IPS DF 4.7 (cell line): Measurements from ENCODE around the gene FNDC10.
"Not testable (repeated sequence)": the region's sequence is repeated elsewhere in the genome, so short reads cannot be mapped to it uniquely, and the experiment has no call there.

Source experiments
- DNase-seq: peaks from one replicate; pipeline ENCODE4 v3.0.0-alpha.2; 2013; ENCODE audit warnings: low spot score; ENCODE audit errors: extremely low read depth

FNDC10 gene

DNA sequence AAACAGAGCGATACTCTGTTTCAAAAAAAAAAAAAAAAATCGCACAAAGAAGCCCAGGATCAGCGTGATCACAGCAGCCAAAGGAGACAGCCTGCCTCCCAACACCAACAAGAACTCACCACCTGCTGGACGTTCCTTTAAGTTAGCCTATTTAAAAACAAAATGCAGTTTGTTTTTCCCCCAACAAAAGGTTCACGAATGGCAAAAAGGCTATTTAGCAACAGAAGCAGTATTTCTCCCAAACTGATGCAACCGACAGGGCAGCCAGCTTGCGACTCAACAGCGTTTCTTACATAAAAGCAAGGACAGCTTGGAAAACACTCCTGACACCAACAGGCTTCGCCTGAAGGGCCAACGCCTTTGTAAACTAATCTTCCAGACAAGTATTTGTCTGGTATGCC lies 32.0 kb downstream of the FNDC10 start:
- no peak for DNase-seq

DNA sequence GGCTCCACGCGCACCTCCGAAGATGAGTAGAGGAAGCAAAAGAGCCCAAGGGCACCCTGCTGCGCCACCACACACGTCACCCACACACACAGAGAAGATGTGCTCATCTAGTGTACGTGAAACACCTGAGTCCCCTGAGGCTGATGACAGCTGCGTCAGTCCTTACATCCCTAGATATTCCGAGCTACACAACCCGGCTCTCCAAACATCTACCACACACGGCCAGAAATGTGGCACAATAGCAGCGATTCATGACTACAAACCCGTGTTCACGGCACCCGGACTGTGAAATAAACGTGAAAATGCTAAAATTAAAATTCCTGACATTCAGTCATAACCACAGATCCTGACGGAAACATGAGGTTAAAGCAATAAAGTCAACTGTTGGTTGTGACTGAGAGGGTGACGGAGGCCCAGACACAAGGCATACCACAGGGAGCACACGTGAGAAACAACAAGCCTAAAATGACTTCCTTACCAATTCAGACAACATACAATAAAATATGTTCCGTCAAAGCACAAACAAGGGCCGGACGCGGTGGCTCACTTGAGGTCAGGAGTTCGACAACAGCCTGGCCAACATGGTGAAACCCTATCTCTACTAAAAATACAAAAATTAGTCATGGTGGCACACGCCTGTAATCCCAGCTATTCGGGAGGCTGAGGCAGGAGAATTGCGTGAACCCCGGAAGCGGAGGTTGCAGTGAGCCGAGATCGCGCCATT lies 32.6 kb downstream of the FNDC10 start:
- DNase-seq, result no peak

DNA sequence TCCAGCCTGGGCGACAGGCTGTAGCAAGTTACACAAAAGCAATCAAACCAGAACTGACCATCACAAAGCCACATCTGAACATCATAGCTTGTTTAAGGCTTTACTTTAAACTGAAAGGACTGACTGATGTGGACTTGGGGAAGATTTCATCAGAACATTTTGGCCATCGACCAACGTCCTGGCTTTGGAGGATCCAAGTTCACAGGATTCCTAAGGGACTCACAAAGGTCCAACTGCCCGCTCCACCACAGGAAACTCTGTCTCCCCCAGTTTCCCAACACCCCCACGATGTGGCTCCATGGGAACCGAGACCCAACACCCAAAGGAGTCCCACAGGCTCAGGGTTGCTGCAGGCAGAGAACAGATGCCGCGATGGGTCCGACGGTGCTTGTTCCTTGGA lies 34.6 kb downstream of the FNDC10 start:
- no peak for DNase-seq

DNA sequence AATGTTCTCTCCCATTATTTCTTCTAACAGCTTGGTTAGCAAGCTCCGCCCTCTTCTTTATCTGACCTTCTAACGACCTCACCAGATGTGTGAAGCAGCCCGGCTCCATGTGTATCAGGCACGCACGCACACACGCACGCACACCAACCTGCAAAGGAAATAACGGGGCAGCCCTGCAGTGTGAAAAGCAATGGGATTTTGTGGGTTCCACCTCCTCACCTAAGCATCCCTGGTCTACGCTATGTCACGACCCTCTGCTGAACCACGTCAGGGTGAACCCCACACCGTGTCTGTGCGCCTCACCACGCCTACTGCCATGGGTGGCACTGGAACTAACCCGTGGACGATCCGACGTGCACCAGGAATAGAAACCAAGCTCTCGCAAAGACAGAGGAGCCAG lies 35.7 kb downstream of the FNDC10 start:
- no peak for DNase-seq

DNA sequence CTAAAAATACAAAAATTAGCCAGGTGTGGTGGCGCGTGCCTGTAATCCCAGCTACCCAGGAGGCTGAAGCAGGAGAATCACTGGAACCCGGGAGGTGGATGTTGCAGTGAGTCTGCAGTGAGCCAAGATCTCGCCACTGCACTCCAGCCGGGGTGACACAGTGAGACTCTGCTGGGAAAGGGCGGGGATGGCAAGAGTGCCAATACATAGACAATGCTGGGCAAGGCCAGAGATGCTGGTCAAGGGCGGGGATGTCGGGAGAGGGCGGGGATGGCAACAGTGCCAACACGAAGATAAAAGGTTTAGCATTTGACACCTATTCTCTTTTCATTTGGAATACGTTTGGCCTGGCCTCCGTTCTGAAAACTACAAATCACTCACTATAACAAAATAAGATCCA lies 36.2 kb downstream of the FNDC10 start:
- DNase-seq, result no peak

DNA sequence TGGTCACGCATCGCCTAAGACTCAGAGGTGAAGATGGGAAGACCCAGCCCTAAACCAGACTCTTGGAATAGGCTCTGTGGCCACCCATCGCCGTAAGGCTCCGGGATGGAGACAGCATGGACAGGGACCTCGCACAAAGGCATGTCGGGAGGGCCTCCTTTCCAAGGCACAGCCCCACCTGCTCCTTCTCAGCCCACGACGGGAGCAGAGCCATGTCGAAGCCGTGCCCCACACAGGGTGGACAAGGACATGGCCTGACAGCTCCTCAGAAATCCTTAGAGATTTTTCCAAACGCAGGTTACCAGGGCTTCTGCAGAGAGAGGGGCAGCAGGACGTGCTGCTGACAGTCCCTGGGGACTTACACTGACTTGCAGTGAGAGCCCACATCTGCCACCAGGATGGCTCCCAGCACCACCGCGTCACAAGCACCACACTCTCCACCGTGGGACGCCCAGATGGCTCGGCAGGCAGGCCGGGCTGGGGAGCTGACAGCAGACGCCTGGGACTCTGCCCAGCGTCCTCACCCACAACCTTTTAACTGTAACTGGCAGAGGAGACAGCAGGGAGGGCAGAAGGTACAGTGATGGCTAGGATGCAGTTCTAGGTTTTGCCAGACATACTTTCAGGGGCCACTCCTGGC lies 37.3 kb downstream of the FNDC10 start:
- no peak for DNase-seq

DNA sequence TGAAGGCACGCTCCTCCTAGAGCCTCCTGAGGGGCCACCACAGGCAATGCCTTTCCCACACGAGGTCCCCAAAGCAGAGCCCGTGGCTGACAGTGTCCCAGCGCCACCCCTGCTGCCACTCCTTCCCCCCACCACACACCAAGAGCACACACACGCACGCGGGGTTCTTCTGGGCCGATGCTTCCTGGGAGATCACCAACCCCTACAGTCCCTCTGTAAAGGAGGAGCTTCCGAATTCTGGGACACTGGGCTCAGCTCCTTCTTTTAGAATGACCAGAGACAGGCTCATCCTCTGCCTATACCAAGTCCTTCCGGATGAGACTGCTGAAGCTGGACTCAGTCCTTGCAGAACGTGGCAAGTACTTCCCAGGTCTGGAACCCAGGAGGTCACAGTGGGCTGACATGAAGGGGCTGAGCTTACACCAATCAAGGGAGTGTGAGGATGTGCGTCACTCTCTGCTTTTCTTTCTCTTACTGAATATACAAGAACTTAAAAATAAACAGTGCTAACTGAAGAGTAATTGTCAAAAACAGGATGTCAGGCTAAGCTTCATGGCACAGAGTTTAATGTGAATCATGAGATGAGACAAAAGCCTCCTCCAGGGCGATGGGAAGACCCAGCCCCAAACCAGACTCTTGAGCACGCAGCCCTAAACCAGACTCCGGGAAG lies 38.0 kb downstream of the FNDC10 start:
- DNase-seq, result no peak

DNA sequence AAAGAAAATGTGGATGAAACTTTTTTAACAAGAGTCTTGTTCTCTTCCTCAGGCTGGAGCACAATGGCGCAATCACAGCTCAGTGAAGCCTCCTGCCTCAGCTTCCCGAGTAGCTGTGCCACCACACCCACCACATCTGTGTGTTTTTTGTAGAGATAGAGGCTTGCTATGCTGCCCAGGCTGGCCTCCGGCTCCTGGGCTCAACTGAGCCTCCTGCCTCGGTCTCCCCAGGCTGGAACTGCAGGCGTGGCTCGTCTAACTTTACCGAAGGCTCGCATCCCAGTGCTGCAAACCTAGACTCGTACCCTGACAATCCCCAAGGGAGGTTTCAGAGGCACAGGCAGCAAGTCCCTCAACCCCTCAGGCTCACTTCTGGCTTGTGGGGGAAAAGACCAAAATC lies 39.8 kb downstream of the FNDC10 start:
- DNase-seq, result no peak

DNA sequence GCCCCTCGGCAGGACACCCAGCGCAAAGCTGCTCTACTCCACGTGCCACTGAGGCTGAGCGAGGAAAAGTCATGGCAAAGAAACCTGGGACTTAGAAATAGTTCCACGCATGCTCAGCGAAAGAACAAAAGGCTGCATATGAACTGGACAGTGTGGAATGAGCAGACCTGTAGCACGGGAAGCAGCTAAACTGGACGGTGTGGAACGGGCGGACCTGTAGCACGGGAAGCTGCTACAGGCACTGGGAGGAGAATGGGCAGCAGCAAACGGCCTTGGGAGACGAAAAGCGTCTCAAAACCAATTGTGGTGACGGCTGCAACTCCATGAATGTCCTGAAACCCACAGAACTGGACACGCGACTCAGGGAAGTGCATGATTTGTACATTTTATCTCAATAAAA lies 40.9 kb downstream of the FNDC10 start:
- no peak for DNase-seq

DNA sequence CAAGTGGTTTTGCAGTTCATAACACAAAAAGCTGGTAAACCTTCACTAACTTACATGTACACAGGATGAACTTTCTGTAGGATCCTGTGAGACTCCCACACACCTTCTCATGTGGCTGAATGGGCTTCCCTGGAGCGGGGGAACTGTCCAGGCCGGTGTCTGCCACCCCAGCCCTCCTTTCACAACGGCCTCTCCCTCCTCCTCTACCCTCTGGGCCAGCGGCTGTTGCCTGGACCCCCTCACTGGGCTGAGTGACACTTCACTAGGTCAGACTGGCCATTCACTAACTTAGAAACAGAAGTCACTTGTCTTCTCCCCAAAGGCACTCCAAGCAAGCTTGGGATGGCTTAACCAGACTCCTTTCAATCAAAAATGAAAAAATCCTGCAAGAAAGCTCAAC lies 41.3 kb downstream of the FNDC10 start:
- DNase-seq, result no peak

DNA sequence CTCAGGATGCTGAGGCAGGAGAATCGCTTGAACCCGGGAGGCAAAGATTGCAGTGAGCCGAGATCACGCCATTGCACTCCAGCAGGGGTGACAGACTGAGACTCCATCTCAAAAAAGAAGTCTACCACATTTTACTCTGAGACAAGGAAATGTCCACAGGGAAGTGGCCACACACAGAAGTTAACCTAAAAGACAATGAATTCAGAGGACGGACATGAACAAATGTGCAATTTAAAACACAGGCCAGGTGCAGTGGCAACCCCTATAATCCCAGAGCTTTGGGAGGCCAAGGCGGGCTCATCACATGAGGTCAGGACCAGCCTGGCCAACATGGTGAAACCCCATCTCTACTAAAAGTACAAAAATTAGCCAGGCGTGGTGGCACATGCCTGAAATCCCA lies 42.2 kb downstream of the FNDC10 start:
- not testable (repeated sequence) for DNase-seq

DNA sequence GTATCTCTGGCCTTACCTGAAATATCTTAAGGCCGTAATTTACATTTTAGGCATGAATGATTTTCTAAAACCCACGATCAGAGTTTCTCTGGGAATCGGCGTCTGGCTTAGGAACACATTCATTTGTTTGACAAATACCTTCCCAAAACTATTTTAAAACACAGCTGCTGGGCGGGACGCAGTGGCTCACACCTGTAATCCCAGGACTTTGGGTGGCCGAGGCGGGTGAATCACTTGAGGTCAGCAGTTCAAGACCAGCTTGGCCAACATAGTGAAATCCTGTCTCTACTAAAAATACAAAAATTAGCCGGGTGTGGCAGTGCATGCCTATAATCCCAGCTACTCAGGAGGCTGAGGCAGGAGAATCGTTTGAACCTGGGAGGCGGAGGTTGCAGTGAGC lies 43.0 kb downstream of the FNDC10 start:
- not testable (repeated sequence) for DNase-seq

DNA sequence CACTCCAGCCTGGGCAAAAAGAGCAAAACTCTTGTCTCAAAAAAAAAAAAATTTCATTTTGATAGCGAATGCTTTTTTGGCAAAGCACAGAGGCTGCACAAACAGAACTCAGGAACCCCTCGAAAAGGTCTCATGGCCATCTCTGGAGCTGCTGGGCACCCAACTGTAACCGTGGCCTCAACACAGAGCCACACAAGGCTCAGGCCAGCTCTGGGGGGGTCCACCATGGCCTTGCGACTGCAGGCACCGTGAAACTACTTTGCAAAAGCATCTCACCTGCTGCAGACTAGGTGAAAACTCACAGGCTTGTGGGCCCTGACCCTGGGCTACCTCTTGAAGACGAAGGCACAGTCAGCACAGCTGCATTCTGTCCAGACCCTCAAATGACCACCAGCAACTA lies 43.4 kb downstream of the FNDC10 start:
- DNase-seq, result no peak

DNA sequence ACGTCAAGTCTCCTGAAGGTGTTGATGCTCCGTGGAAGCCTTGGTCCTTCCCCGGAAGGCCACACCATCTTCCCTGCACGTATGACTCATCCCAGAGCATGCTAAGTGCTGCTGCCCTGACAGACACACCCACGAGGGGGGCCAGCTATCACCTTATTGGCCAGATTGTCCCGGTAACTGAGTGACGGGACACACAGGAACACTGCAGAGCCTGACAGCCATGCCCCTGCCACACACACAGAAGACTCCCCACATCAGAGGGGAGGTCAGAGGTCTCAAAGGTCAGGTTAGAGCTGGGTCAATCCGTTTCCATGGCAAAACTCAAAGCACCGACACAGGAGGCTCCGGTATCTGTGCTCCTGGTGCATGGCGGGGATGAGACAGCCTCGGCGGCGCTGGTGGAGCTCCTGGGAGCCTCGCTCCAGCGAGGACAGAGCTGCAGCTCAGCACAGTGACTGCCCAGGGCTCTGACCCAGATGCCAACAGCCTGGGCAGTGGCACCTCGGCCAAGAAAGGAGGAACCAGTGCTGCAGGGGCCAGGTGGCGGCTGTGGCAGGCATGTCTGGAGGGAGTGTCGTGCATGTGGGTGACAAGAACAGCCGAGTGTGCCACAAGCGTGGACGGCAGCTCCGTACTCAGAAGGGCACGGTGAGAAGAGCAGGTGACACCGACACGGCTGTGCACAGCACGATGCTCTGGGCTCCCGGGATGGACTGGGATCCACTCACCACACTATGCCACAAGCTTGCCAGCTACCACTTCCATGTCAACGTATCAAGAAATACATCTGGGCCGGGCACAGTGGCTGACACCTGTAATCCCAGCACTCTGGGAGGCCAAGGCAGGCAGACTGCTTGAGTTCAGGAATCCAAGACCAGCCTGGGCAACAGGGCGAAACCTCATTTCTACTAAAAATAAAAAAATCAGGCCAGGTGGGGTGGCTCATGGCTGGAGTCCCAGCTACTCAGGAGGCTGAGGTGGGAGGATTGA lies 44.7 kb downstream of the FNDC10 start:
- DNase-seq, result no peak

DNA sequence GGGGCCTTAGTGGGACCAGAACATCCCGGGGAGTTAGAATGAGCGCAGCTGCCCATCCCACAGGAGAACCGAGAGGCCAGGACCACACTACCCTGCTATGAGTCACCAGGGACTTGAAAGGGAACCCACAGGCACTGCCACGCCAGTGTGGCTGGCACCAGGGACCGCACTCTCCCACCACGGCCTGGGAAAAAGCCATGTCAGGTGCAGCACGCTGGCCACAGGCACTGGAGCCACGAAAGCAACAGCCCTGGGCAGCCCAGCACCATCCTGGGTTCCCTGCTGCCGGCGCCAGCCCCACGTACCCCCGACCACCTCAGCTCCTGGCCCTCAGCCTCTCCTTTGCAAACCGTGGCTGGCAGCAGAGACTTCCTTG lies 45.4 kb downstream of the FNDC10 start:
- DNase-seq, result no peak

DNA sequence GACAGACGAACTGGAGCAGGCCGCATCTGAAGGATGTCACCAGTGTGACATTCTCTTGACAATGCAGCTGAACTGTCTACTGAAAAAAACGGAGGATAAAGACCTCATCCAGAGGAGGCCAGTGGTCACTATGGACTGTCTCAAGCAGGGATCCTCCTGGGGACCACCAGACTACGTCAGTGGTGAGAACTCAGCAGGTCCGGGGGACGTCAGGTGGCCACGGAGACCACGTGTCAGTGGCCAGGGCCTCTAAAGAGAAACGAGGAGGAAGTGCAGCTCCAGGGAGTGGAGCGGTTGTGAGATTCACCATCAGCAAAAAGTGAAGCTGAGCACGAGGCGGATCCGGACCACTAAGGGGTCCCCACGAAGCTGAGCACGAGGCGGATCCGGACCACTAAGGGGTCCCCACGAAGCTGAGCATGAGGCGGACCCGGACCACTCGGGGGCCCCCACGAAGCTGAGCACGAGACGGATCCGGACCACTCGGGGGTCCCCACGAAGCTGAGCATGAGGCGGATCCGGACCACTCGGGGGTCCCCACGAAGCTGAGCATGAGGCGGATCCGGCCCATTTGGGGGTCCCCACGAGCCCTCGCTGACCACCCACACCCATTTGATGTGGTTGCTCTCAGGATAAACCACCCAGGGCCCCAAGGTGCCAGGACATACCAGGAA lies 46.0 kb downstream of the FNDC10 start:
- DNase-seq, result no peak

DNA sequence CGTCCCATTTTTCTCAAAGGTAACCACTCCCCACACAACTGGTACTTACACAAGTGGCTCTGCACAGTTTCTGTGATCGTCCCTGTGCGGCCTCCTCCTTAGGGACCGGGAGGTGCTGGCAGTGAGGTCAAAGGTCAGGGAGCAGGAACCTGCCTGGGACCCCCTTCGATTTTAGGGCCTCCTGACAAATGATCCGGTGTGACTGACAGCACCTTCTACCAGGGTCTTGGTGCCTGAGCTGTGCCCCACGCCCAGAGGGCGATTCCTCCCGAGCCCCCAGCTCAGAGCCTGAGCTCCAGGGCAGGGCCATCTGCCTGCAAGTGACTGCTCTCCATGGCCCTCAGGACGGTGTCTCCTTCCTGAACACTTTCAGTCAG lies 47.7 kb downstream of the FNDC10 start:
- no peak for DNase-seq

DNA sequence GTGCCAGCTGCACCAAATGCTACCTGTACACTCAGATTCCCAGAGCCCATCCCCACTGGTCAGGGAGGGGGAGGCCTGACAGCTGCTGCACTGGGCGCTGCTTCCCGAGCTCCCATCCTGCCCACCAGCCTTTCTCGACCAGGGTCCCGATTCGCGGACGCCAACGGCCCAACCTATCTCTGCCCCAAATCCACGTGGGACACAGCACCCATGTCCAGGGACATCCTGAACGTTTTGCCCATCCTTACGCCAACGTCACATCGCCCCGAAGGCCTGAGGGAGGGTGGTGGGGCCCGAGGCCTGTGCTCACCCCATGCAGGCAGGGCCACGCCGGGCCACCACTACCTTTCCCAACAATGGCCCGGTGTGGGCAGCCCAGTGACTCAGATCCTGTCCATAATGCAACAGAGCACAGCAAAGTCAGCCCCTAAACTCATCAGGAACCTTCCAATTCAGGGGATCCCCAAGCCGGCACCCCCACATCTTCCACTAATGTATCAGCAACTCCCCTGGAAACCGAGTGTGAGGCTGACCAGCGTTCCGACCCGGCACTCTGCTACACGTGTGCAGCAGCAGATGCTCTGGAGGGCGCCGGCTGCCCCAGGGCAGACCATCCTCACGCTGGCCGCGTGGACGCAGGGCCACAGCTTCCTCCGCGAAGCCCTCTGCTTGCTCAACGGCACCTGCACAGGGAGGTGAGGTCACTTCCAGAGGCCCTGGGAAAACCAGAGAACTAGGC lies 48.2 kb downstream of the FNDC10 start:
- no peak for DNase-seq

DNA sequence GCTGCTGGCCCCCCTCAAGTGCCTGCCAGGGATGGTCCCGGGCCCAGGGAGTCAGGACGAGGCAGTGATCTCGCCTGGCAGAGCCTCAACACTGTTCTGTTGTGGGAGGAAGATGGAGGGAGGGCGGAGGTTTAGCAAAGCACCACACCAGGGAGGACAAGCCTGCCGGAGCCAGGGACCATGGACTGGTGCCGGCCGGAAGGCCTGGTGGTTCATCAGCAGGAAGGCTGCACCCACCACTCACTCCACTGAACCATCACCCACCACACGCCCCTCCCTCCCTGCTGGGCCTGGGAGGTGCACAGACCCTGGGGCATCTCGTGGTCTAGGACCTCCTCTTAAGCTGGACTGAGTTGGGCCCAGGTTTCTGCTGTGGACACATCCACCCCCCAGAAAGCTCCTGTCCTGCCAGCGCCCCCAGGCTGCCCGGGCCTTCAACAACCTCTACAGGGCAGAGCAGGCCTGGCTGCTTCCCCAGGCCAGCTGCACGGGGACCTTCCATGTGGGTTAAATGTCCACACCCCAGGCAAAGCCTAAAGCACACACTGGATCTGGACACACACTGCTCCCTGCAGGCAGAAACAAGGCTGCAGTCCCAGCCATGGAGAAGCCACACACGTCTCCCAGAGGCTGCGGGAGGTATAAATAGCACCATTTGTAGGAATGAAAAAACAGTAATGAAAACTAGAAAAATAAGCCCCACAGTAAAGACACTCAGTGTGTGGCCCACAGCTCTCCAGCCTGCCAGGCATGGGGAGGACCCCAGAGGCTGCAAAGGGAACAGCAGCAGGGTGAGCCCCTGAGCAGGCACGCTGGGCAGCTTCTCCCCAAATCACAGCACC lies 49.1 kb downstream of the FNDC10 start:
- DNase-seq, result no peak

DNA sequence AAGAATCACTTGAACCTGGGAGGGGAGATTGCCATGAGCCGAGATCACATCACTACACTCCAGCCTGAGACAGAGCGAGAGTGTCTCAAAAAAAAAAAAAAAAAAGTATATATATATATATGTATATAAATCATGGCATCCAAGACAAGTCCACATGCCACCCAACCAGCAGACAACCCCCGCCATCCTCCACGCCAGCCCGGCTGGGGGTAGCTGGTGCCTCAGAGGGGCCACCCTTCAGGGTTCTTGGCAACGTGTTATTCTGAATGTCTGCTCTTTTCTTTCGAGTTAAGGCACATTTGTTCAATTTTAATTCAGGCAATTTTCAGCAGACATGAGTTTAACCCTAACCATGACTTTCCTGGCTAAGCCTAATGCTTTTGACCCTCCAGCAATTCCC lies 49.8 kb downstream of the FNDC10 start:
- DNase-seq, result no peak
